GM18520 (cell line): ENCODE results near the gene OOSP3.

Experiments used
- ATAC-seq: cut with Tn5 transposase; IDR thresholded peaks from one replicate; pipeline ENCODE4 v1.9.1; 2021; ENCODE audit not compliant: unreplicated experiment

OOSP3 gene

DNA sequence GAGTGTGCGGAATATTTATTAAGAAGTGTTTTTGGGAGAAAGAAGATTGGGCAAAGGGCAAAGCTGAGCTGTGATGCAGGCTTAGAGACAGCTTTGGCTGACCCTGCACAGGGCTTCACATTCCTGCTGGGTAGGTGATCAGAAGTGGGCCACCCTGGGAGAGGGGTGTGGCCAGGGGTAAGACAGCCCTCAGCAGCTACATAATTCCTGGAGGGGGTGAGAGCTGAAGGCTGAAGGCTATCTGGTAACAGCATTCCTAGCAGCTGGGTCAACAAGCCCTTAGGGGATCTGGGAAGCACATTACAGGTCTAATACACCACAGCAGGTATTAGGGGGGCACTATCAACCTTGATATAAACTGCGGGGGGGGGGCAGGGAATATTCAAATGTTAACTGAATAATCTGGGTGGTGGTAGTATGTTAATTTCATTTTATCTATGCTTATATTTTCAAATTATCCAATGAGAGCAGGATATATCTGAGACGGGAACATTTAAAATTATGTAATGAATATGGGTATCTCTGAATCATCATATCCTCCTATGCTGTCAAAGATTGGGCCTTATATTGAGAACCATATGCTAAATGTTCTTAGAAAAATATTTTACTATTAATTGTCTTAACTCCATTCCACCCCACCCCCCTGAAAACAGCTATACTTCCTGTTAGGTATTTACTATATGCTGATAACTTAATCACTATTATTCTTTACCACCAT, 65.6 kb downstream of the OOSP3 start:
- no peak for ATAC-seq

DNA sequence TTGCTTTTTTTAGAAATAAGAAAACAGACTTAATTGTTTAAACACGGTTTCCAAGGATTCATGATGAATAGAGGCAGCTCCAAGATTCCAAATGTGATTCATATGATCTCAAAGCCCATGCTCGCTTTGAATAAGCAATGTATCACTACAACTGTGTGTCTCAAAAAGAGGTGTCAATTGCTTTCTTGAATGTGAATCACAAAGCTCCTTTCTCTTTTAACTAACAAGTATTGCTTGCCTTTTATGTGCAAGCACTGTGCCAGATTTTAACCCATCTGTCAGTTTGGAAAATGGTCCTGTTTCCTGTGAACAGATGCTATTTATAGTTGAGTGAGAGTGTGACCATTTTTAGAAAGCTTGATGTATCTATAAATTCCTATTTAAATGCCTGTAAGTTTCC, 66.1 kb downstream of the OOSP3 start:
- no peak for ATAC-seq
